Activated T-cell treated with anti-CD3 and anti-CD28 coated beads, Interleukin-2, amount 50 U/mL, for 1 hour (primary cell): ENCODE results near the gene PAQR9.

Source experiments
- DNase-seq: peaks from one replicate; pipeline ENCODE4 v3.0.0-alpha.2; 2020

PAQR9 gene

GRCh38 chr3:142913432-142913831 is 50.0 kb downstream of the PAQR9 start:
- no peak for DNase-seq

- DNase-seq: no peak
Measured at GRCh38 chr3:142912402-142913172, 50.9 kb downstream of the PAQR9 start.
